Right forelimb (tissue), 1 donor: ENCODE measurements around the gene HIRIP3.

Source experiments
- DNase-seq: peaks from one replicate; pipeline ENCODE4 v3.0.0-alpha.2; 2018

The HIRIP3 gene

DNA sequence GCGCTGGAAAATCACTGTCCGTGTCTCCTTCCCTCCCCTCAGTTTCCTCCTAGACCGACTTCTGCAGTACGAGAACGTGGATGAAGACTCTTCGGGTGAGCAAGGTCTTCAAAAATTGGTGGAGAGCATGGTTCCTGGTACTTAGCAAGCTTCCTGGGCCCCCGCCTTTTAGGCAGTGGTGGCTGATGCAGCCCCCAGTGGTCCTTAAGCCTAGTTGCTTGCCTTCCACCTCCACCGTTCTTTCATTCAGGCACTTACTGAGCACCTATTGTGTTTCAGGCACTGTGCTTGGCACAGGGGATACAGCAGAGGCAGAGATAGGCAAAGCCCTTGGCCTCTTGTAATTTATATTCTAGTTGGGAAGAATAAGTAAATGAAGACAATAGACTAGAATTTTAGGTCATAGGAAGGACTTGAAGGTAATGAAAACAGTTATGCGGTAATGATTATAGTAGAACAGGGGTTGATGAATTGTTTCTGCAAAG, 1.4 kb upstream of the HIRIP3 start:
- DNase-seq, result no peak

DNA sequence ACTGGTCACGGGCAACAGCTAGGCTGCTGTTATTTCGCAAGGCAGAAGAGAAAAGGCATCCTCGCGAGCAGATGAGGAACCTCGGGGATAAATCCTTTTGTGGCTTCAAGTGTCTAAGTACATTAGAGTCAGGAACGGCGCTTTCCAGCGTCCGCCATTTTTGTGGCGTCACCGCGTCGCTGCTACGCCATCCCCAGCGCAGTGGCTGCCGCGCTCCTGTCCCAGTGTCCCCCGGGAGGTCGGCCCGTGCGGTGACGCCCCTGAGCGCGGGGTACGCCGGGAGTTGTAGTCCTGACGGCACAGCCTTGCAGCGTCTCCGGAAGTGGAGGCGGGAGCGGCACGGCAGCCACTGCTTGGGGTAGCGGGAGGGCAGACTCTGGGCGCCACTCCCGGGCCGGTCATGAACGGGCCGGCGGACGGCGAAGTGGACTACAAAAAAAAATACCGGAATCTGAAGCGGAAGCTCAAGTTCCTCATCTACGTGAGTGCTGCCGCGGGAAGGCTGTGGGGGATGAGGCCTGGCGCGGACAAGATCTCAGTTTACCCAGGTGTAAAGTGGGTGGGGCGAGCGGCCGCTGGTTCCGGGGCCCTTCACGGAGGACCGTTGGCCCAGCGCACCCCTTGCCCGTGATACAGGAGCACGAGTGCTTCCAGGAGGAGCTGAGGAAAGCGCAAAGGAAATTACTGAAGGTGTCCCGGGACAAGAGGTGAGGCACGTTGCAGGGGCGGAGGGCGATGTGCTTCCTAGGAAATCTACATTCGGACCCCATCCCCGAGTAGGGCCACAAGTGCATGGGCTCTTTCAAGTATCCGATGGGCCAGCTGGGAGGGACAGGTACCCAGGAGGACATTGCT, 721 bp upstream of the HIRIP3 start, which contains the start of gene INO80E:
INO80E (plus strand) TSS at position 331 of the 855 bp plus-strand sequence; CDS start at position 401, 70 bp downstream.
- peak; percentile 99 for DNase-seq

DNA sequence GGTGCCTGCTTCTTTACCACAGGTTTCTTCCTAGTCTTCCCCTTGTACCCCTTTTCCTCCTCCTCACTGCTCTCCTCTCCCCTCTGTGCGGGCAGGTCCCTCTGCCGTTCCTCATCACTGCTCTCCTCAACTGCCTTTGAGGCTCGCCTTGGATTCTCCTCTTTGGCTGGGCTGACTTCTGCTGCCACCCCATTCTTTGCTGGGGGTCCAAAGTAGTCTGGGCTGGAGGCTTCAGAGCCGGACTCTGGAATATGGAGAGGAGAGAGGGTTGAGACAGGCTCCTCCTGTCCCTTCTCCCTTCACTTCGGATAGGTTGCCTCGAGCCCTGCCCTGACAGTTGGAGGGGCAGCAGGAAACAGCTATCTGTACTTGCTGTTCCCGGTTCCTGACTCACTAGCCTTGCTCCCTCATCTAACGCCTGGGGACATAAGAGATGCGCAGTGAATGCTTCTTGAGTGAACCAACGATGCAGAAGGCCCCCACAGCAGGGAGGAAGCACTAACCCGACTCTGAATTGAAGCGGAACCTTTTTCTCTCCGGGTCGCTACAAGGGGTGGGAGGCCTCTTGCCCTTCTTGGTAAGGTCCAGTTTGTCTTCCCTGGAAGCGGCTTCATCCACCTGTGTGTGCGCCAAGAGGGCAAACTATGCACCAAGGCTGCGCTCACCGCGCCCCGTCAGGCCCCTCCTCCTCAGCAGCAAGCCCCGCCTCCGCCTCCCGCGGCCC, 655 bp downstream of the HIRIP3 start:
- DNase-seq, result no peak

DNA sequence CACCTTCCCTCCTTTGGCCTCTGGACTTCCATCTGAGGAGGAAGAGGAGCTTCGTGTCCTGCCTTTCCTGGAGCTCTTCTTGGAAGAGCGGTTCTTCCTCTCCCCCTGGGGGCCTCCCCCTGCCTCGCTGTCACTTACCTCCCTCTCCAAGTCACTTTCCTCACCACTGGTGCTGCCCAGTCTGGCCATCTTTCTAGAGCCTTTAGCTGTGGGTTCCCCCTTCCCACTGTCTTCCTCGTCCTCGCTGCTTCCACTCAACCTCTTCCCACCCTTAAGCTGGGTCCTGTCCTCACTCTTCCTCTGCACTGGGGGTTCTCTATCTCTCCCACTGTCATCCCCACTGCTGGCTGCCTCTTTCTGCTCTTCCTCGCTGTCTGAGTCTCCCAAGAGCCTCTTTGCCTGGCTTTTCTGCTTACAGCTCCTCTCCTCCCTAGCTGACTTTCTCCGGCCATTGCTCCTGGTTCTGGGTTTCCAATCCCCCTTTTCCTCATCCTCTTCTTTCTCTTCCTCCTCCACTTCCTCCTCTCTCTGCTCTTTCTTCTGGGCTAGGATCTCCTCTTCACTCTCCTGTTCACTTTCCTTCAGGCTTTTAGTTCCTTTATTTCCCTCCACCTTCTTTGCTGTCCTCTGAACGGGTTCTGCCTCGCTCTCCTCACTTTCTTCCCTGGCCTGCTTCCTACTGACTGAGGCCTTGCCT, 1.4 kb downstream of the HIRIP3 start:
- DNase-seq, result no peak

DNA sequence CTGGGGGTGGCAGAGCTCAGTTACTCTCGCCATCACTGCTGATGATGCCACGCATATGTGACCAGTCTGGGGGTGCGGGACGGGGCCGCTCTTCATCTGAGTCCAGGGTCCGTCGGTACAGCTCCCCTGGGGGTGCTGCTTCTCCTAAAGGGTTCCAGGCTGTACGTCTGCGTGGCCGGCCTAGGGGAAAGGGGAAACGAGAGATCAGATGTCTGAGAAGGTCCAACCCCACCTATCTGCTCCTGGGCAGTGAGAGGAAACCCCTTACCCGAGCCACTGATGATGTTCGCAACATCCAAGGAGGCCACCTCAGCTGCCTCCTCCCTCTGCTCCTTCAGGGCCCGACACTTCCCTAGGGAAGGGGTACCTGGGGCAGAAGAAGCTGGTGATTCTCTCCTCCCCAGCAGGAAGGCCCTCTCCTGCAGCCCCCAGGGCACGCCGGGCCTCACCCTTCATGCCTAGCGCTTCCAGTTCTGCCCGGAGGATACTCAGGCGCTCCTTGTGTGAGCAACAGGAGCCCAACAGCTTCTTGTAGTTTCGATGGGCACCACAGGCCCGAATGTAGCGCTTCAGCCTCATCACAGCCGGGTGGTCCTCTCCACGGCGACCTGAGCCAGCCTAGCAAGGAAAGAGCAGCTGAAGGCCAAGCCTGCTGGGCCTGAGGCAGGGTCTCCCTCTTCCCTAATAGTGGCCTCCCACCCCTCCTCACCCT, 2.1 kb downstream of the HIRIP3 start:
- no peak for DNase-seq

DNA sequence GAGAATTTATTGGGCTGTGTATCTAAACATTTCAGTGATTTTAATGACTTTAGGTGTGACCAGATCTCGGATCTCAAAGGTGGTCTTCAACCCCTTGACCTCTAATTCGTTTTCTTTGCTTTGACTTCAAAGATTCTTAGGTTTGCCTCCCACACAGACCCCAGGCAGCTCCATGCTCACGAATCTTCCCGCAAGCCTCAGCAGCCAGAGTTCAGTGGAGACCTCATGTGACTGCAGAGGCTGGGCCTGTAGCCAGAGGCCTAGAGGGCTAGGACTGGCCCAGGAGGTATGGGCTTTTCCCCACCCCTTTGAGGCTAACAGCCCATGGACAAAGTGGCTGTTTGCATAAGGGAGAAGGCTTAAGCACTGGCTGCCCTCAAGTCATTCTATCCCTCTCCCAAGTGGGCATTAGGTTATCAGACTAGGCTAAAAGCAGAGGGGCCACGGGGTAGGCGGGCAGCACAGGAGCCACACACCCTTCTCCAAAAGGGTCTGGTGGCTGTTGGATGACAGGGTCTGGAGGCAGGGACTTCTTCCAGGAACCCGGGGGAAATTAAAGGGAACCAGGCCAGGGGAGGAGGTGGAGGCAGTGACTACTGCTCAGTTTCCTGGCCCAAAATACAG, 3.0 kb downstream of the HIRIP3 start:
- no peak for DNase-seq

DNA sequence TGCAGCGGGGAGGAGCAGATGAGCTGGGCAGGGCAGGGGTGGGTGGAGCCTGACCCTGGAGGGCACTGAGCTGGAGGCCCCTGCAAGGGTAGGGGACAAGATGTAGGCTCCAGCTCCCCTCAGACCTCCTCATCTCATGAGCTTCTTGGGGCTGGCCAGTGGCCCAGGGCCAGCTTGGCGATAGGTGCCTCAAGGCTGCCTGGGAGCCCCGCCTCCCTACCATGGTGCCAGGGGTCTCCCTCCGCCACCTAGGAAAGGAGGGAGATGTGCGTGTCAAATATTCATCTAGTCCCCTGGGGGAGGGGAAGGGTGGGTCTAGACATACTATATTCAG, 3.9 kb downstream of the HIRIP3 start:
- no peak for DNase-seq

DNA sequence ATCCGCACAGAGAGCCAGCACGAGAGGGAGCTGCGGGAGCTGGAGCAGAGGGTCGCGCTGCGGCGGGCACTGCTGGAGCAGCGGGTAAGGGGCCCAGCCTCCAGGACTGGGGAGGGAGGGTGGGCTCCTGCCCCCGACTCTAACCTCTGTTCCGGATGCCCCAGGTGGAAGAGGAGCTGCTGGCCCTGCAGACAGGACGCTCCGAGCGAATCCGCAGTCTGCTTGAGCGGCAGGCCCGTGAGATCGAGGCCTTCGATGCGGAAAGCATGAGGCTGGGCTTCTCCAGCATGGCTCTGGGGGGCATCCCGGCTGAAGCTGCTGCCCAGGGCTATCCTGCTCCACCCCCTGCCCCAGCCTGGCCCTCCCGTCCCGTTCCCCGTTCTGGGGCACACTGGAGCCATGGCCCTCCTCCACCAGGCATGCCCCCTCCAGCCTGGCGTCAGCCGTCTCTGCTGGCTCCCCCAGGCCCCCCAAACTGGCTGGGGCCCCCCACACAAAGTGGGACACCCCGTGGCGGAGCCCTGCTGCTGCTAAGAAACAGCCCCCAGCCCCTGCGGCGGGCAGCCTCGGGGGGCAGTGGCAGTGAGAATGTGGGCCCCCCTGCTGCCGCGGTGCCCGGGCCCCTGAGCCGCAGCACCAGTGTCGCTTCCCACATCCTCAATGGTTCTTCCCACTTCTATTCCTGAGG, 4.4 kb downstream of the HIRIP3 start:
- no peak for DNase-seq

DNA sequence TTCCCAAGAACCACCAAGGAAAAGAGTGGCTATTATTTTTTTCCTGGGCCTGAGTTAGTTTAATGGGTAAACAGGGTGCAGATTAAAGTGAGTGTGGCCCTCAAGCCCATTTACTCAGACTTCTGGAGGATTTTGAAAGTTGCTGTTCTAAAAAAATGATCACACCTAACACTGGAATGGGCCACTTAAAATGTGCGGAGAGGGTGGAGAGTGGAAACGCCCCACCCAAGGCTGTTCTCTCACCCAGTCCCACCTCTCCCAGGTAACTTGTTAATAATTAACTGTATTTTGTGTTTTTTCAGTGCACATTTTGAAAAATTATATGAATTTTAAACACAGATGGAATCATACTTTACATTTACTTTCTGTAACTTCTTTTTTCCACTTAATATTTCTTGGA, 5.4 kb downstream of the HIRIP3 start:
- no peak for DNase-seq

DNA sequence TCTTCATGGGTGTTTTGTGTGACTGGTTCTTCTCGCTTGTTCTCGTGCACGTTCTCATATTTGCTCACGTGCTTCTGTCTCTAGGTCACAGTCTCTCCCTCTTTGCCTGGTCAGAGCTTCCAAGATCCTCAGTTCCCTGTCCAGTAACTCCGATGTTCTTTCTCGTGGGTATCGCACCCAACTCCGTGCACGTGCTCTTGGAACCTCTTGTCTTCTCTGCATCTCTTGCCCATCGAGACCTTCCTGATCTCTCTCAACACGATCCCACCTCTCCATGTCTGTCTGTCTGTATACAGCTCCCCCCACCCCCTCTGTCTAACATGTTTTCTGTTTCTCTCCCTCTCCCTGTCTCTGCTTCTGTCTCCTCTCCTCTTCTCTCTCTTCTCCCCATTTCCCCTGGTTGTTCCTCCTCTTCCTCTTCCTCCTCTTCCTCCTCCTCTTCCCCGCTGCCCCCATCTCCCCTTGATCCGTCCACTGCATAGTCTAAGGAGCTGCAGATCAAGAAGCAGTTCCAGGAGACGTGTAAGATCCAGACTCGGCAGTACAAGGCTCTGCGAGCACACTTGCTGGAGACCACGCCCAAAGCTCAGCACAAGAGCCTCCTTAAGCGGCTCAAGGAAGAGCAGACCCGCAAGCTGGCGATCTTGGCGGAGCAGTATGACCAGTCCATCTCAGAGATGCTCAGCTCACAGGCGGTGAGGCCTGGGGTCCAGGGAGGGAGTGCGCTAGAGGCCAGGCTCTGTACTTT, 6.1 kb downstream of the HIRIP3 start:
- no peak for DNase-seq

DNA sequence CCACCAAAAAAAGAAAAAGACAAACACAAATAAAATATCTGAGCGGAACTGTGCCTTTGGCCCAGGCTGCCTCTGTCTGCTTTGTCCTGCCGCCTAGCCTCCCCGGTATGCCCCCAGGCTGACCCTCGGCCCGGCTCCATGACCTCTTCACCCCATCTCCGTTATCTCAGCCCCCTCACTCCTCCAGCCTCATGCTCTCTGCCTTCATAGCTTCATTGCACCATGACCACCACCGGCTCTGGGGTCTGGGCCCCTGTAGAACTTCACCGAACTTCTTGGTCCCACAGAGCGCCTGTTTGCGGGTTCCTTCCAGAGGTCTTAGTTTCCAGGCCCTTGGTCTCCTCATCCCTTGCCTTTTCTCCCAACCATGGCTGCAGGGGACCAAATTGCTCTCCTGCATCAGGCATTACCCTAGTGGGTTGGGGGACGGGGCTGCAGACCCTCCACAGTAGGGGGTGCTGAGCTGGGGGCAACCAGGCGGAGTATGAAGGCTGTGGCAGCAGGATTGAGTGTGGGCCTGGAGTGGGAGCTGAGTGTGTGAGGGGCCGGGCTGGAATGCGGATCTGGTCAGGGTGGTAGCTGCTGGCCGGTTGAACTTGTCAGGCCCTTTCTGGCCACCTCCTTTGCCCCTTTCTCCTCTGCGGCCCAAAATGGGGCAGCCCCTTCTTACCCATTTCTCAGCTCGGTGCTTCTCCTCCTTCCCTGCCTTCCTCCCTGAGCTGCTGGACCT, 6.9 kb downstream of the HIRIP3 start:
- no peak for DNase-seq

DNA sequence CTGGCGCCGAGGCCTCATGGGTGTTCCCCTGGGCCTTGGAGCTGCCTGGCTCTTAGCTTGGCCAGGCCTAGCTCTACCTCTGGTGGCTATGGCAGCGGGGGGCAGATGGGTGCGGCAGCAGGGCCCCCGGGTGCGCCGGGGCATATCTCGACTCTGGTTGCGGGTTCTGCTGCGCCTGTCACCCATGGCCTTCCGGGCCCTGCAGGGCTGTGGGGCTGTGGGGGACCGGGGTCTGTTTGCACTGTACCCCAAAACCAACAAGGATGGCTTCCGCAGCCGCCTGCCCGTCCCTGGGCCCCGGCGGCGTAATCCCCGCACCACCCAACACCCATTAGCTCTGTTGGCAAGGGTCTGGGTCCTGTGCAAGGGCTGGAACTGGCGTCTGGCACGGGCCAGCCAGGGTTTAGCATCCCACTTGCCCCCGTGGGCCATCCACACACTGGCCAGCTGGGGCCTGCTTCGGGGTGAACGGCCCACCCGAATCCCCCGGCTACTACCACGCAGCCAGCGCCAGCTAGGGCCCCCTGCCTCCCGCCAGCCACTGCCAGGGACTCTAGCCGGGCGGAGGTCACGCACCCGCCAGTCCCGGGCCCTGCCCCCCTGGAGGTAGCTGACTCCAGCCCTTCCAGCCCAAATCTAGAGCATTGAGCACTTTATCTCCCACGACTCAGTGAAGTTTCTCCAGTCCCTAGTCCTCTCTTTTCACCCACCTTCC, 7.9 kb downstream of the HIRIP3 start:
- no peak for DNase-seq

DNA sequence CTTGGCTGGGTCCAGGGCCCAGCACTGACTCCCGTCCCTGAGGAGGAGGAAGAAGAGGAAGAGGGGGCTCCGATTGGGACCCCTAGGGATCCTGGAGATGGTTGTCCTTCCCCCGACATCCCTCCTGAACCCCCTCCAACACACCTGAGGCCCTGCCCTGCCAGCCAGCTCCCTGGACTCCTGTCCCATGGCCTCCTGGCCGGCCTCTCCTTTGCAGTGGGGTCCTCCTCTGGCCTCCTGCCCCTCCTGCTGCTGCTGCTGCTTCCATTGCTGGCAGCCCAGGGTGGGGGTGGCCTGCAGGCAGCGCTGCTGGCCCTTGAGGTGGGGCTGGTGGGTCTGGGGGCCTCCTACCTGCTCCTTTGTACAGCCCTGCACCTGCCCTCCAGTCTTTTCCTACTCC, 8.5 kb downstream of the HIRIP3 start:
- no peak for DNase-seq

DNA sequence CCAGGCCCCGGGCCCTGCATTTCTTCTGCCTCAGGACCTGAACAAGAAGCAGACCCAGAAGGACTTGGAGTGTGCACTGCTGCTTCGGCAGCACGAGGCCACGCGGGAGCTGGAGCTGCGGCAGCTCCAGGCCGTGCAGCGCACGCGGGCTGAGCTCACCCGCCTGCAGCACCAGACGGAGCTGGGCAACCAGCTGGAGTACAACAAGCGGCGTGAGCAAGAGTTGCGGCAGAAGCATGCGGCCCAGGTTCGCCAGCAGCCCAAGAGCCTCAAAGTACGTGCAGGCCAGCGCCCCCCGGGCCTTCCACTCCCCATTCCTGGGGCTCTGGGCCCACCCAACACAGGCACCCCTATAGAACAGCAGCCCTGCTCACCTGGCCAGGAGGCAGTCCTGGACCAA, 9.2 kb downstream of the HIRIP3 start:
- no peak for DNase-seq

DNA sequence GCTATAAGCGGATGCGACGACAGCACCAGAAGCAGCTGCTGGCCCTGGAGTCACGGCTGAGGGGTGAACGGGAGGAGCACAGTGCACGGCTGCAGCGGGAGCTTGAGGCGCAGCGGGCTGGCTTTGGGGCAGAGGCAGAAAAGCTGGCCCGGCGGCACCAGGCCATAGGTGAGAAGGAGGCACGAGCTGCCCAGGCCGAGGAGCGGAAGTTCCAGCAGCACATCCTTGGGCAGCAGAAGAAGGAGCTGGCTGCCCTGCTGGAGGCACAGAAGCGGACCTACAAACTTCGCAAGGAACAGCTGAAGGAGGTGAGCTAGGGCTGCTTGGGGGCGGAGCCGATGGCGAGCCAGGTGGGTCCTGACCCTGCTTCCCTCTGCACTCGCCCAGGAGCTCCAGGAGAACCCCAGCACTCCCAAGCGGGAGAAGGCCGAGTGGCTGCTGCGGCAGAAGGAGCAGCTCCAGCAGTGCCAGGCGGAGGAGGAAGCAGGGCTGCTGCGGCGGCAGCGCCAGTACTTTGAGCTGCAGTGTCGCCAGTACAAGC, 10.1 kb downstream of the HIRIP3 start:
- no peak for DNase-seq

DNA sequence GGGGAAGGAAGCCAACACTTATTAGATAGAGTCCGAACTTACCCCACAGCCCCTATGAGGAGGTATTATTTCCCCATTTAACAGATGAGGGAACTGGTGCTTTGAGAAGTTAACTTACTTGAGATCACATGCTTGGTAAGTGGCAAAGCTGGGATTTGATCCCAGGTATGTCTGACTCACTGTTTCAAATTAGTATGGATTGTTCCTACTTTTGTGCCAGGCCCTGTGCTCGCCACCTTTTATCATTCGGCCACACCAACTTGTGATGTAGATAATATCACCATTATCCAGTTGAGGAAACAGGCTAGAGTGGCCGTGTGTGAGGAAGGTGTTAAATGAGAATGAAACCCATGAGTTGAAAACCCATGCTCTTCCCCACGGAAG, 10.7 kb downstream of the HIRIP3 start:
- DNase-seq, result no peak

DNA sequence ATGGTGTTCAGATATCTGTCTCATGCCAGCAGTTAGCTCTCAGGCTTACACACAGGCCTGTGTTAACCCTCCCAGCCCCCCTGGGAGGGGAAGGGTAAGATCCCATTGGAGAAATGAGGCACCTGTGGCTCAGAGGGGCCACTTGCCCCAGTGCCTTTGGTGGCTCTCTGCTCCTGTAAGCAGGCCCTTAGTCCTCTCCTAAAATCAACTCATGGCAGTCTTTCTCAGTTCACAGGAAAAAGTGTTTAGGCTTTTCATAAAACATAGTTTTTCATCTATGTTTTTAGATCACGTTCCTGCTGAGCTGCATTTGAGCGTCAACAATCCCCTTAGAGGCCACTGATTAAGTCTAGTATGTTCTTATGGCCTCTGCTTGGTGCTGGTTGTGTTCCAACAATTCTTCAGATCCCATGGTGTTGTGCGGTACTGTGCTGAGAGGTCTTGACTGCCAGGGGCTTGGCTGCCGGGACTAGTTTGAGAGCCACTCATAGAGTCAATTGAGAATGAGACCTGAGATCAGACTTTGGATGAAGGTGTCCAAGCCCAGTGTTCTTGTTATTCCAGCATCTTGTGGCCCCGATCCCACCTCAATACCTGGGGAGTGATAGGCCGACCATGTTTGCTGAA, 11.2 kb downstream of the HIRIP3 start:
- DNase-seq, result no peak

DNA sequence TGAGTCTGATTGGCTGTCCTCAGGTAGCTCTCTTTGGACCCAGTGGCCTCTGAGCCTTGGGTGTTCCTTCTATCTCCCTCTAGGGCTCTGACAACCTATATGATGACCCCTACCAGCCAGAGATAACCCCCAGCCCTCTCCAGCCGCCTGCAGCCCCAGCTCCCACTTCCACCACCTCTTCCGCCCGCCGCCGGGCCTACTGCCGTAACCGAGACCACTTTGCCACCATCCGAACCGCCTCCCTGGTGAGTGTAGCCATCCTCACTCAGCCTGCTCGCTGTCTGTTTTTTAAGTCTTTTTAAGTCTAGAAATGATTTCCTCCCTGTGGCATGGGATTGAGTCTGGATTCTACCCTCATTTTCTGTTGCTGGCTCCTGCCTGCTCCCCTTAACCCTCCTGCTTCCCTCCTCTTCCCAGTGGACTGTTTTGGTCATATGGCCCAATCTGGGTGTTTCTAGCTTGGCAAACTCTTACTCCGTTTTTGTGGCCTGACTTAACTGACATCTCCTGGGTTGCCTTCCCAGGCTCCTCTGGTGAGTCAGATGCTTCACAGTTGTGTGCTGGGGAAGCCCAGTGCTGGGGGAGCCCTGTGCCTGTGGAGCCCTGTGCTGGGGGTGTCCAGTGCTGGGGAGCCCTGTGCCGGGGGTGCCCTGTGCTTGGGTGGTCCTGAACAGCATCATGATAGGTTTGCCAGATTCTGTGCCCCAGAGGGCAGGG, 11.8 kb downstream of the HIRIP3 start:
- DNase-seq, result no peak
